Activated CD8-positive, alpha-beta memory T cell treated with anti-CD3 and anti-CD28 coated beads, Interleukin-2, amount 50 U/mL, for 24 hours (primary cell): ENCODE data around the gene CKAP4.

Experiments used
- DNase-seq: peaks from one replicate; pipeline ENCODE4 v3.0.0-alpha.2; 2020; ENCODE audit errors: extremely low read depth

Gene CKAP4

GRCh38 chr12:106274575-106275121 lies 26.8 kb upstream of the CKAP4 start:
- no peak for DNase-seq

- no peak for DNase-seq
These were observed 26.2 kb upstream of the CKAP4 start for GRCh38 chr12:106274012-106274411.

GRCh38 chr12:106273491-106273890 lies 25.7 kb upstream of the CKAP4 start:
- DNase-seq, result no peak

- DNase-seq, result no peak
These were observed 24.0 kb upstream of the CKAP4 start for GRCh38 chr12:106271575-106272505.

- DNase-seq, result no peak
These were observed 21.4 kb upstream of the CKAP4 start for GRCh38 chr12:106269150-106269771.

GRCh38 chr12:106267535-106267934 lies 19.7 kb upstream of the CKAP4 start:
- DNase-seq, result no peak

- no peak for DNase-seq
These were observed 17.3 kb upstream of the CKAP4 start for GRCh38 chr12:106265116-106265515.

GRCh38 chr12:106258935-106259334 lies 11.1 kb upstream of the CKAP4 start:
- DNase-seq, result no peak

GRCh38 chr12:106258226-106258625 lies 10.4 kb upstream of the CKAP4 start:
- DNase-seq, result no peak

- no peak for DNase-seq
These were observed 8.7 kb upstream of the CKAP4 start for GRCh38 chr12:106256524-106256923.

- no peak for DNase-seq
These were observed 8.1 kb upstream of the CKAP4 start for GRCh38 chr12:106255952-106256351.

GRCh38 chr12:106255493-106255892 lies 7.7 kb upstream of the CKAP4 start:
- no peak for DNase-seq

- DNase-seq, result no peak
These were observed 6.9 kb upstream of the CKAP4 start for GRCh38 chr12:106254724-106255123.

GRCh38 chr12:106251631-106252455 lies 4.0 kb upstream of the CKAP4 start:
- no peak for DNase-seq

- no peak for DNase-seq
These were observed 1.8 kb upstream of the CKAP4 start for GRCh38 chr12:106249411-106250135.

GRCh38 chr12:106248846-106249371 lies 1.1 kb upstream of the CKAP4 start:
- DNase-seq, result no peak

GRCh38 chr12:106248312-106248845 lies 559 bp upstream of the CKAP4 start:
- DNase-seq, result no peak

GRCh38 chr12:106246891-106247673 lies 738 bp downstream of the CKAP4 start:
- DNase-seq, result no peak

GRCh38 chr12:106245767-106246166 lies 2.1 kb downstream of the CKAP4 start:
- no peak for DNase-seq

GRCh38 chr12:106243620-106244019 lies 4.2 kb downstream of the CKAP4 start:
- DNase-seq, result no peak
